Mesendoderm (in vitro differentiated cells): ENCODE measurements around the gene GLRA3.

Source experiments
- DNase-seq: peaks from one replicate; pipeline ENCODE4 v3.0.0; 2013
- H2AK5ac ChIP-seq: 2 replicates; pipeline ENCODE4 v1.6.1; 2013; ENCODE audit warnings: low read length, inconsistent platforms
- H2BK120ac ChIP-seq: 2 replicates; pipeline ENCODE4 v1.6.1; 2013; ENCODE audit warnings: low read depth, mild to moderate bottlenecking, low read length, moderate library complexity, mixed read lengths
- H2BK15ac ChIP-seq: replicated peaks from 2 replicates; pipeline ENCODE4 v1.6.1; 2013; ENCODE audit warnings: low read depth, mild to moderate bottlenecking, moderate library complexity
- H2BK5ac ChIP-seq: 2 replicates; pipeline ENCODE4 v1.6.1; 2013; ENCODE audit warnings: low read length, inconsistent platforms
- H3K18ac ChIP-seq: 2 replicates; pipeline ENCODE4 v1.6.1; 2013; ENCODE audit warnings: mild to moderate bottlenecking, low read length, mixed read lengths
- H3K23ac ChIP-seq: one replicate; pipeline ENCODE4 v1.6.1; 2013; ENCODE audit warnings: low read length
- H3K27ac ChIP-seq: 2 replicates; pipeline ENCODE4 v1.5.1; 2013; ENCODE audit warnings: low read depth, mild to moderate bottlenecking, inconsistent platforms, low read length, moderate library complexity
- H3K27me3 ChIP-seq: 2 replicates; pipeline ENCODE4 v1.6.1; 2013; ENCODE audit warnings: low read length, control low read depth, mild to moderate bottlenecking, inconsistent platforms; ENCODE audit not compliant: insufficient read depth, poor library complexity
- H3K36me3 ChIP-seq: 2 replicates; pipeline ENCODE4 v1.6.1; 2013; ENCODE audit warnings: low read length, inconsistent platforms; ENCODE audit not compliant: control insufficient read depth, insufficient read depth
- H3K4ac ChIP-seq: one replicate; pipeline ENCODE4 v1.6.1; 2013; ENCODE audit warnings: low read depth, mild to moderate bottlenecking, low read length, moderate library complexity
- H3K4me1 ChIP-seq: 2 replicates; pipeline ENCODE4 v1.6.1; 2013; ENCODE audit warnings: low read depth, low read length, inconsistent platforms; ENCODE audit not compliant: control insufficient read depth
- H3K4me2 ChIP-seq: 2 replicates; pipeline ENCODE4 v1.6.1; 2013; ENCODE audit warnings: low read length
- H3K4me3 ChIP-seq: 2 replicates; pipeline ENCODE4 v1.5.1; 2013; ENCODE audit warnings: mild to moderate bottlenecking, low read length
- H3K56ac ChIP-seq: one replicate; pipeline ENCODE4 v1.6.1; 2013; ENCODE audit warnings: low read length
- H3K79me1 ChIP-seq: 2 replicates; pipeline ENCODE4 v1.6.1; 2013; ENCODE audit warnings: low read length, inconsistent platforms
- H3K79me2 ChIP-seq: 2 replicates; pipeline ENCODE4 v1.6.1; 2013; ENCODE audit warnings: mild to moderate bottlenecking, low read length; ENCODE audit not compliant: control insufficient read depth, insufficient read depth
- H3K9ac ChIP-seq: 2 replicates; pipeline ENCODE4 v1.6.1; 2013; ENCODE audit warnings: low read length, inconsistent platforms
- H4K5ac ChIP-seq: one replicate; pipeline ENCODE4 v1.6.1; 2013; ENCODE audit warnings: low read length
- H4K8ac ChIP-seq: one replicate; pipeline ENCODE4 v1.6.1; 2013; ENCODE audit warnings: low read depth, mild to moderate bottlenecking, control low read depth, low read length, moderate library complexity
- WGBS: extraction: QIAGEN DNeasy Blood & Tissue Kit; methylation state at CpG from one replicate; pipeline ENCODE4 v1.1.7; 2013; ENCODE audit warnings: low lambda C conversion rate, missing lambda C conversion rate; ENCODE audit not compliant: insufficient coverage; ENCODE audit errors: extremely low coverage; 5-methylcytosine and 5-hydroxymethylcytosine counted together

GLRA3 gene

GRCh38 chr4:174835536-174835935 is 6.5 kb upstream of the GLRA3 start:
- H3K4me1 ChIP-seq: peaks cover 2% of the 10 kb centered on the region

GRCh38 chr4:174834477-174834876 is 5.4 kb upstream of the GLRA3 start:
- no CpG with 5 or more reads among the region's 2 CpGs for WGBS
- no peaks in the 10 kb centered on the region for H3K79me2 ChIP-seq

More at GRCh38 chr4:174835536-174835935, 6.5 kb upstream of the GLRA3 start:
- Histone ChIP-seq H3K27ac (no peak overlapping the region), H3K36me3 (no peaks in the 10 kb centered on the region), H2BK120ac (no peak overlapping the region), H4K8ac (no peak overlapping the region), H3K79me2 (no peaks in the 10 kb centered on the region), H2BK5ac (no peak overlapping the region), H2AK5ac (no peak overlapping the region), H4K5ac (no peak overlapping the region), H3K4me3 (no peak overlapping the region), H3K4ac (no peak overlapping the region), H3K9ac (no peak overlapping the region), H3K4me2 (no peak overlapping the region), H3K27me3 (no peaks in the 10 kb centered on the region), H2BK15ac (no peak overlapping the region), H3K23ac (no peak overlapping the region), H3K56ac (no peak overlapping the region), H3K18ac (no peak overlapping the region), H3K79me1 (no peaks in the 10 kb centered on the region)
- DNase-seq: no peak

GRCh38 chr4:174826660-174827059 is 2.4 kb downstream of the GLRA3 start:
- H2BK5ac ChIP-seq: no peak overlapping the region
- H2BK15ac ChIP-seq: no peak overlapping the region
- H2AK5ac ChIP-seq: no peak overlapping the region
- H3K27ac ChIP-seq: no peak overlapping the region
- no peaks in the 10 kb centered on the region for H3K79me2 ChIP-seq
- H3K4ac ChIP-seq: no peak overlapping the region
- H3K9ac ChIP-seq: no peak overlapping the region
- no peak overlapping the region for H3K56ac ChIP-seq
- no peak overlapping the region for H3K4me2 ChIP-seq
- DNase-seq: no peak
- H3K27me3 ChIP-seq: no peaks in the 10 kb centered on the region
- H4K8ac ChIP-seq: no peak overlapping the region
- H3K23ac ChIP-seq: no peak overlapping the region
- H3K18ac ChIP-seq: no peak overlapping the region
- H3K4me3 ChIP-seq: no peak overlapping the region
- H3K79me1 ChIP-seq: no peaks in the 10 kb centered on the region
- H4K5ac ChIP-seq: no peak overlapping the region
- H3K4me1 ChIP-seq: peaks cover 2% of the 10 kb centered on the region
- H3K36me3 ChIP-seq: no peaks in the 10 kb centered on the region
- H2BK120ac ChIP-seq: no peak overlapping the region

More at GRCh38 chr4:174834477-174834876, 5.4 kb upstream of the GLRA3 start:
- H4K5ac ChIP-seq: no peak overlapping the region
- no peak overlapping the region for H3K18ac ChIP-seq
- no peak overlapping the region for H3K4ac ChIP-seq
- no peak overlapping the region for H3K9ac ChIP-seq
- no peak for DNase-seq
- no peaks in the 10 kb centered on the region for H3K79me1 ChIP-seq
- H3K36me3 ChIP-seq: no peaks in the 10 kb centered on the region
- no peak overlapping the region for H2BK5ac ChIP-seq
- H2BK15ac ChIP-seq: no peak overlapping the region
- no peak overlapping the region for H3K23ac ChIP-seq
- H2BK120ac ChIP-seq: no peak overlapping the region
- no peak overlapping the region for H4K8ac ChIP-seq
- no peaks in the 10 kb centered on the region for H3K27me3 ChIP-seq
- no peak overlapping the region for H3K4me3 ChIP-seq
- no peak overlapping the region for H3K4me2 ChIP-seq
- H2AK5ac ChIP-seq: no peak overlapping the region
- no peak overlapping the region for H3K56ac ChIP-seq
- H3K4me1 ChIP-seq: peaks cover 2% of the 10 kb centered on the region
- H3K27ac ChIP-seq: no peak overlapping the region

GRCh38 chr4:174815282-174815681 is 13.8 kb downstream of the GLRA3 start:
- Histone ChIP-seq H3K4me1 (no peaks in the 10 kb centered on the region), H3K4ac (no peak overlapping the region), H3K23ac (no peak overlapping the region), H3K4me3 (no peak overlapping the region), H4K5ac (no peak overlapping the region), H3K36me3 (no peaks in the 10 kb centered on the region), H3K79me2 (no peaks in the 10 kb centered on the region), H3K18ac (no peak overlapping the region), H3K27ac (no peak overlapping the region), H2BK120ac (no peak overlapping the region), H2AK5ac (no peak overlapping the region), H3K56ac (no peak overlapping the region), H3K79me1 (no peaks in the 10 kb centered on the region), H3K4me2 (no peak overlapping the region), H3K9ac (no peak overlapping the region), H2BK5ac (no peak overlapping the region), H4K8ac (no peak overlapping the region), H3K27me3 (no peaks in the 10 kb centered on the region), H2BK15ac (no peak overlapping the region)
- no CpG with 5 or more reads among the region's 3 CpGs for WGBS
- DNase-seq: no peak

- Histone ChIP-seq H2AK5ac (no peak overlapping the region), H2BK5ac (no peak overlapping the region), H4K8ac (no peak overlapping the region), H3K4me1 (no peaks in the 10 kb centered on the region), H3K4me2 (no peak overlapping the region), H3K27me3 (no peaks in the 10 kb centered on the region), H3K4ac (no peak overlapping the region), H4K5ac (no peak overlapping the region), H3K4me3 (no peak overlapping the region), H2BK120ac (no peak overlapping the region), H3K9ac (no peak overlapping the region), H3K36me3 (no peaks in the 10 kb centered on the region), H3K27ac (no peak overlapping the region), H3K79me1 (no peaks in the 10 kb centered on the region), H3K56ac (no peak overlapping the region), H3K79me2 (no peaks in the 10 kb centered on the region), H3K23ac (no peak overlapping the region), H3K18ac (no peak overlapping the region), H2BK15ac (no peak overlapping the region)
- no CpG with 5 or more reads among the region's 2 CpGs for WGBS
- DNase-seq: no peak
Measured at GRCh38 chr4:174813292-174813691, 15.8 kb downstream of the GLRA3 start.

- Histone ChIP-seq H3K9ac (no peak overlapping the region), H2BK15ac (no peak overlapping the region), H2BK120ac (no peak overlapping the region), H3K56ac (no peak overlapping the region), H3K27me3 (no peaks in the 10 kb centered on the region), H3K4me3 (no peak overlapping the region), H4K8ac (no peak overlapping the region), H3K79me1 (no peaks in the 10 kb centered on the region), H3K4me2 (no peak overlapping the region), H3K4ac (no peak overlapping the region), H2AK5ac (no peak overlapping the region), H3K18ac (no peak overlapping the region), H3K79me2 (no peaks in the 10 kb centered on the region), H3K27ac (no peak overlapping the region), H3K23ac (no peak overlapping the region), H3K4me1 (no peaks in the 10 kb centered on the region), H3K36me3 (no peaks in the 10 kb centered on the region), H4K5ac (no peak overlapping the region), H2BK5ac (no peak overlapping the region)
- no peak for DNase-seq
- no CpG with 5 or more reads among the region's 2 CpGs for WGBS
Measured at GRCh38 chr4:174810834-174811233, 18.2 kb downstream of the GLRA3 start.
